SHP77 treated with DMSO at 0.1 percent for 48 hours (cell line): ENCODE results near the gene ZFYVE16.
"Not testable (repeated sequence)": the region's sequence is repeated elsewhere in the genome, so short reads cannot be mapped to it uniquely, and the experiment has no call there.

Source experiments
- DNase-seq: peaks from one replicate; lab custom pipeline; 2025; lab: John Stamatoyannopoulos, UW

The ZFYVE16 gene

DNA sequence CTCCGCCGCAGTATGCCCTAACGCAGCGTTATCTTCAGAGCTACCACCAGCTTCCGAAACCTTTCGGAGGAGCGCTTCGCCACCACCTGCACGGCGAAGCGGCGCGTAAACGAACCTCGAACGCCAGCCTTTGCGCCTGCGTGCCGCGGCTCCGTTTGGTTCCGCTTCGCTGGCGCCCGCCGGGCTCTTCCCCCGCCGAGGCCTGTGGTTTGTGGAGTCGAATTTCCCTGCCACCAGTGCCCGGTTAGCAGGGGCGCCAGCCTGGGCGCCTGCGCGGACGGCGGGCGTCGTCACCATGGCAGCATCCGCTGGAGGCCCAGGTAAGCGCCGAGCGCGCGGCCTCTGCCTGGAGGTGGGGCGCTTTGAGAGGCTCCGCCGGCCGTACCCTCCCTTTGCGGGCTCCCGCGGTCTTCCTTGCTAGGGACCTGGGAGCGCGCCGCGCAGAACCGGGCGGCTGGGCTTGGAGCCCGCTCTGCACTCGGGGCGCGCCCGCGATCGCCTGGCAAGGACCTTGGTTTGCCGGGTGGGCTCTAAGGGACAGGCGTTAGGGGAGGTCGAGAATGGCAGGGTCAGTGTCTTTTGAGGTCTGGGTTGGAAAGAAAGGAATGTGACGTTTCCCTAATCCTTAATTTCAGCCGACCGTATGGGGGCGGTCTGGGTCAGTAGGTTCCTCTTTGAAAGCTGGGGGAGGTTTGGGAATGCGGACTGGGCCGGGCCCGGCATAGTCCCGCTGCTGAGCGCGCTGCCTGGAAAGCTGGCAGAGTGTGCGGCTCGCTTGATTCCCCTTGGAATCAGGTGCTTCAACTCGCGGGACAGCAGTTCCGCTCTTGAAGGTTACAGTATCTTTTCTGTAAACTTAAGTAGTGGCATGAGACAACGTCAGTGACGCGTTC, 80.2 kb downstream of the ZFYVE16 start, which contains the start of gene FAM151B:
FAM151B (plus strand) TSS at position 272 of the 893 bp plus-strand sequence; CDS start at position 296, 24 bp downstream.
- peak; percentile 89 for DNase-seq

GRCh38 chr5:80491296-80491695, 83.4 kb downstream of the ZFYVE16 start:
- DNase-seq = no peak

GRCh38 chr5:80492741-80493140, 84.9 kb downstream of the ZFYVE16 start:
- DNase-seq = no peak

- DNase-seq = not testable (repeated sequence)
Measured at GRCh38 chr5:80493443-80493842, 85.6 kb downstream of the ZFYVE16 start.

GRCh38 chr5:80495891-80496290, 88.0 kb downstream of the ZFYVE16 start:
- no peak for DNase-seq

- DNase-seq = no peak
Measured at GRCh38 chr5:80502800-80503199, 94.9 kb downstream of the ZFYVE16 start.

- no peak for DNase-seq
Measured at GRCh38 chr5:80503641-80504040, 95.8 kb downstream of the ZFYVE16 start.

DNA sequence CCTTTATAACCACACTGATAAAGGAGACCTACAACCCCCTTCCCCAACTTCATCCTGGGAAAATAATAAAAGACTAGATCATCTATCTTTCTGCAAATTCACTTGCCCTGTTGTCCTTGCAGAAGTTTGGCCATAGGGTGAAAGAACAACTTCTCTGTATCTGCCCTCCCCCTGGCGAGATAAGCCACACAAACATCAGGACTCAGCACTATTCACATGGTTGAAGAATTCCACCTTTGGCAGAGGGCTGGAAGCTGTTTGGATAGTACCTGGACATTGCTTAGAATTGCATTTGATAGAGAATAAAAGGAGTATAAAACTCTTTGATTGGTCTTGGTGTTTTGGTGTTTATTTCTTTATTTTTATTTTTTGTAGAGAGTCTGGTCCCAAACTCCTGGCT, 97.0 kb downstream of the ZFYVE16 start:
- no peak for DNase-seq

GRCh38 chr5:80507663-80508062, 99.8 kb downstream of the ZFYVE16 start:
- DNase-seq = no peak

DNA sequence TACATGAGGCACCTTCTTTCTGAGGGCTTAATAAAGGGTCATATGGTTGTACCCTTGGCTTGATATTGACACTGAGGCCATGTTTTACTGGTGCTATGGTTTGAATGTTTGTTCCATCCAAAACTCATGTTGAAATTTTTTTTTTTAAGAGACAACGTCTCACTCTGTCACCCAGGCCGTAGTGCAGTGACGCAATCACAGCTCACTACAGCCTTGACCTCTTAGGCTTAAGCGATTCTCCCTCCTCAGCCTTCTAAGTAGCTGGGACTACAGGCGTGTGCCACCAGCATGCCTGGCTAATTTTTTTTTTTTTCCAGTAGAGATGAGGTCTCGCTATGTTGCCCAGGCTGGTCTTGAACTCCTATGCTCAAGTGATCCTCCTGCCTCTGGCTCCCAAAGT, 101.0 kb downstream of the ZFYVE16 start:
- no peak for DNase-seq

DNA sequence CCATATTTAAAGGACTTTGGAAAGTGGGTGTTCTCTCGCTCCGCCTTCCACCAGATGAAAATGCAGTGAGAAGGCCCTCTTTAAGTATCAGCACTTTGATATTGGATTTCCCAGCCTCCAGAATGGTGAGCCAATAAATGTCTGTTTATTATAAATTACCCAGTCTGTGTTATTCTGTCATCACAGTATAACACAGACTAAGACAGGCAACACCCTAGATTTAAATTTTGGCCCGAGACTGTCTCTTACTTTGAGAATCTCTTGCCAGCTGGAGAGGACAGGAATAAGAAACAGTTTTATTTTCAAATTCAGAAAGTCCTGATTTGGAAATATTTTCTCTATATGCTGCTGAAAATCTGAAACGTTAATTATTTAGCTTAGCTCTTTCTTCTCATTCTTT, 101.5 kb downstream of the ZFYVE16 start:
- no peak for DNase-seq

GRCh38 chr5:80516826-80517225, 109.0 kb downstream of the ZFYVE16 start:
- peak; percentile 4 for DNase-seq
